Stimulated activated CD8-positive, alpha-beta memory T cell treated with anti-CD3 and anti-CD28 coated beads, Interleukin-15, amount 100 ng/mL, for 48 hours (primary cell): Measurements from ENCODE around the gene EHBP1.

Experiments
- DNase-seq, 2 donors: peaks; one replicate each; pipeline ENCODE4 v3.0.0-alpha.2; 2020; ENCODE audit warnings: low read depth in 2 of 2

EHBP1 gene

GRCh38 chr2:62785216-62785615, 79.7 kb downstream of the EHBP1 start:
- DNase-seq: no peak

- DNase-seq: no peak
These were observed 80.5 kb downstream of the EHBP1 start for GRCh38 chr2:62785810-62786597.

GRCh38 chr2:62787386-62787785, 81.9 kb downstream of the EHBP1 start:
- DNase-seq: no peak

GRCh38 chr2:62789518-62789917, 84.0 kb downstream of the EHBP1 start:
- DNase-seq: no peak

GRCh38 chr2:62789918-62790317, 84.4 kb downstream of the EHBP1 start:
- no peak for DNase-seq

GRCh38 chr2:62792408-62792807, 86.9 kb downstream of the EHBP1 start:
- no peak for DNase-seq

GRCh38 chr2:62793213-62793612, 87.7 kb downstream of the EHBP1 start:
- no peak for DNase-seq

- DNase-seq: no peak
These were observed 89.3 kb downstream of the EHBP1 start for GRCh38 chr2:62794791-62795190.

GRCh38 chr2:62795341-62795740, 89.8 kb downstream of the EHBP1 start:
- no peak for DNase-seq

- DNase-seq: no peak
These were observed 91.6 kb downstream of the EHBP1 start for GRCh38 chr2:62797107-62797506.

GRCh38 chr2:62800618-62801017, 95.1 kb downstream of the EHBP1 start:
- DNase-seq: no peak

GRCh38 chr2:62801110-62801509, 95.6 kb downstream of the EHBP1 start:
- no peak for DNase-seq

GRCh38 chr2:62801814-62802523, 96.5 kb downstream of the EHBP1 start:
- no peak for DNase-seq

GRCh38 chr2:62803961-62804360, 98.4 kb downstream of the EHBP1 start:
- no peak for DNase-seq

GRCh38 chr2:62806231-62806630, 100.7 kb downstream of the EHBP1 start:
- no peak for DNase-seq

GRCh38 chr2:62808554-62808953, 103.0 kb downstream of the EHBP1 start:
- DNase-seq: no peak

- DNase-seq: no peak
These were observed 105.6 kb downstream of the EHBP1 start for GRCh38 chr2:62811086-62811485.

GRCh38 chr2:62811972-62812371, 106.5 kb downstream of the EHBP1 start:
- no peak for DNase-seq

GRCh38 chr2:62812921-62813825, 107.7 kb downstream of the EHBP1 start:
- DNase-seq: no peak

- no peak for DNase-seq
These were observed 108.6 kb downstream of the EHBP1 start for GRCh38 chr2:62814123-62814522.

- no peak for DNase-seq
These were observed 111.8 kb downstream of the EHBP1 start for GRCh38 chr2:62817348-62817747.

- DNase-seq: no peak
These were observed 112.6 kb downstream of the EHBP1 start for GRCh38 chr2:62817995-62818713.
